D341Med (cell line): Measurements from ENCODE around the gene HPS4.
A peak's percentile ranks its signal among the peaks of the same experiment; 100 is the strongest.

Experiments
- DNase-seq: peaks from one replicate; pipeline ENCODE4 v3.0.0; 2012; ENCODE audit warnings: low spot score

Gene HPS4

DNA sequence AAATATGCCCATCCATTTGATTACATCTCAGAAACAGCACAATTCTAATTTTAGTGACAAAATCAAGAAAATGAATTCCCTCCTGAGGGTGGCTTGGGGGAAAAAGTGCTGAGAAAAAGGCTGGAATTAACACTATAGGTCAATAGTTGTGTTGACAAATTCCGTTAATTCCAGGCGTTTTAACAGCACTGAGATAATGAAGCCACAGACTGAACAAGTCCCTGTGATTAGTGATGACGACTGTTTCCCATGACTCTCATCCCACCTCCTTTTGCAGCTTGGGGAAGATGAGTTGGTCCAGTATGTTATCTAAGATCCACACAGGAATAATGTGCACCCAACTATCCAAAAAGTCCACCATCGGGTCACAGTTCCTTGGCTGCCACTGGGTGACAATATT, 12.9 kb upstream of the HPS4 start:
- DNase-seq = no peak

DNA sequence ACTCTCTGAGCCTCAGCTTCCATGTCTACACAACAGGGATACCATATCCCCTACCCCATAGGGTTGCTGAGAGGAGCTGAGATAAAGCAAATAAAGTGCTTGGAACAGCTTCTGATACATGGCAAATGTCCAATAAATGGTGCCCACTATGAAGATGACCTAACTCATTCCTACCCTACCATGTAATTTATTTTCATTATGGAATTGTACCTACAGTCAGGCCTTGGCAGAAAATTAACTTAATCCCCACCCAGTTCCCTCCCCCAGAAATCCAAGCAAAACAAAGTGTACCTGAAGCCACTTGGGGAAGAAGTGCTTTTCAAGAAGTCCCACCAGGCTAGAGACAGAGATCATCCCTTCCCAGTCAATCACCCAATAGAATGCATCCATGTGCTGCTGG, 10.9 kb upstream of the HPS4 start:
- no peak for DNase-seq

DNA sequence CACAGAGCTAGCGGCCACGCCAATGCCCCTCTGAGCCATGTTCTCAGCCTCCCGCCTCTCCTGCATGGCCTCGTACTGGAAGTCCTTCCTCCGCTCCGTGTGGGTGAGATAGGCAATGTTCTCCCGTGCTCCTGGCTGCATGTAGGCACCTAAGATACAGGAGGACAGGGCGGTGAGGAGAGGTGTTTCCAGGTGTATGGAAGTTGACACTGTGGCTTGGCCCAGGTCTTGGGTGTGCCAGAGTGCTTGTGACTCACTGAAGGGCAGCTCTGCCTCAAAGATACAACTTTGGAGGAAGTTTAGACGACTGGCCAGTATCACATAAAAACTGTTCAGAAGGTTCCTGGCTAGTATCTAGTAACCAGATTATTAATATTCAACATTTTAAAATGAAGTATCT, 8.6 kb upstream of the HPS4 start:
- DNase-seq = no peak

DNA sequence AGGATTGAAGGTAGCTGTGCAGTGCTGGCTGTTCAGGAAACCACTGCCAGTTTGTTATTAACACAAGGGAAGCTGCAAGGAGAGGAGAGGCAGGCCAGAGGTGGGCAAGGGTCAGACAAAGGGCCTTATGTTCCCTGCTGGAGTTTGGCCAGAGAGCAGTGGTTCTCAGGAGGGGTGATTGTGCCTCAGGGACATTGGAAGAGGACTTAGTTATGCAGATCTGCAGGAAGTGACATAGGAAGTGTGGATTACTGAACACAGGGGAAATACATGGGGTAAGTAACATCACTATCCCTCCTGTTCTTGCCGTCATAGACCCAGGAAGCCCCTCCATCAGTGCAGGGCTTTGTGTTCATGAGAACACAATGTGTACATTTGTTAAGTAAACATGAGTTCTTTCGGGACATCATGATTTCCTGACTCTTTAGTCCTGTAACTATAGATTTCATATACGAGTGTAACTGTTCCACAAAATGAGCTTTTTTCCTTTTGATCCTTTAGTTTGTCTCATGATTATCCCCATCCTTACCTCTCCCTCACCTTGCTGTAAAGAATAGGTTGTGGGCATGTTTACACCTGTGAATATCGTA, 6.0 kb upstream of the HPS4 start:
- no peak for DNase-seq

DNA sequence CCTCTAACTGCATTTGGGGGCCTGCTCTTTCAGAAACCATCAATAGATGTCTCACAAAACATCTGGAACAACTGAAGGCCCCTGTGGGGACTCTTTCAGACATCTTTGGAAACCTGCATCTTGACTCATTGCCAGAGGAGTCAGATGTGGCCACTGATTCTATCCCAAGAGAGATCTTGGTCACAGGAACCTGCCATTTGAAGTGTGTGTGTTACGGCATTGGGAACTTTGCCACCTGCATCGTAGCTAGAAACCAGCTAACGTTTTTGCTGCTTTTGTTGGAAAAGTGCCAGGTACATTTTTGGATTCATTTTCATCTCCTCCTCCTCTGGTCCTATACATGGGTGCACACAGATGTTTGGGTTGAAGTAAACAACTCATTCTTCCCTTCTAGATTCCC, 4.4 kb upstream of the HPS4 start:
- DNase-seq = no peak

DNA sequence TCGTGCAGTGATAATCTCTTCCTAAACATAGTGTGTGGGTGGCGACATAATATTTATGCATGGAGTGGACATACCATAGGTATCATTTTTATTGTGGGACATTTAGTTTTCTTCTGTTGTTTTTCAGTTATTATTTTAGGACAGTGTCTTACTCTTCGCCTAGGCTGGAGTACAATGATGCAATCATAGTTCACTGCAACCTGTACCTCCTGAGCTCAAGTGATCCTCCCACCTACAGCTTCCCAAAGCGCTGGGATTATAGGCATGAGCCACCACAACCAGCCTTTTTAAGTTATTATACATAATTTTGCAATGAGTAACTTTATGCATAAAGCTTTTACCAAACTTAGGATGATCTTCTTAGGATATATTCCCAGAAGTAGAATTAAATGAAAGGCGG, 2.8 kb upstream of the HPS4 start:
- no peak for DNase-seq

DNA sequence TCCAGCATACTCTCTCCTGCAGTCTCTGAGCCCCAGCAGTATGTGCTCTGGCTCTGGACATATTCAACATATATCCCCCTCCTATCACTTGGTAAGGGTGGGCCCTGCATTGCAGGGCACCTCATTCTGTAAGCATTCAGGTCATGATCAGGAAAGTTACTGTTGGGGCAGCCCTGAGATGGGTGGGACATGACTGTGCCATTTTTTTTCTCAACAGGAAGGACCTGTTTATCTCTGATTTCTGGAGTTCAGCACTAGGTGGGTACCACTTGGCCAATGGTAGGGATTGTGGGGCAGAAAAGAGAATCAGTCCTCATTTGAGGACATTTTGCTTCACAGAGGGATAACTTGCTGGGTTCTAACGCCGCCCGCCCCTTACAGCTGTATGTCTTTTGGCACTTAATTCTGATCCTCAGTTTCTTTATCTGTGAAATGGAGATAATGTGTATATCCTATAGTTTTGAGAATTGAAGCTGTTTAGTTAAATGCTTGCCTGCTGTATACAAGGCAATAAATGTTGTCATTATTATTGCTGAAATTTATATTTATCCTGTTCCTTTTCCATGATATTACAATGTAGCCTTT, 2.3 kb upstream of the HPS4 start:
- no peak for DNase-seq

DNA sequence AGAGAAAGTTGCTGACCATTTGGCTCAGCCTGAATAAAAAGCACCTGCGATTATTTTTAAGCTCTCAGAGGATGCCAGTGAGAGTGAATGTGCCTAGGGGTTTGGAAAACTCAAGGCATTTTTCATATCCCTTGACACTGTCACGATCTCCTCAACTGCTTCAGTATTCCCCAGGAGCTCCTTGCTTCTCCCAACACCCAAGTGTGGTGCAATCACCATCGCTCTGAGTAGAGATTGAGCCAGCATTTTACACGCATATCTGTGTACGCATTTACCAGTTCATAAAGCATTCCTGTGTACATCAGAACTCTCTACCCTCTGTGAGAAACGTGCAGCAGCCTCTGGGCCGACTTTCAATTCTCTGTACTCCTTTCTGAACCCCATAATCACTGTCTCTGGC, 1.4 kb upstream of the HPS4 start:
- DNase-seq = no peak

DNA sequence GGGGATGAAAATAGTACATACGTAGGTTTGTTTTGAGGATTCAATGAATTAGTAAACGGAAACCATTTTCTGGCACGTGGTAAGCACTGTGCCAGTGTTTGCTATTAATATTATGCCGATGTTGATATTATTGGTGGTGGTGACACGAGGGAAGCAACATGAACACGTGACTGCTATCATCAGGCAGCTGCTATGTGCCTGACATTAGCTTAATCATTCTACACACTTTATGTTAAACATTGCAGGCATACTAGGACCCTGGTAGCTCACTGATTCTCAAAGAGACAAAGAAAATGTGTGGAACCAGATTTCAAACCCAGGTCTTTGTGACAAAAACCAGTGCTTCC, 750 bp upstream of the HPS4 start:
- no peak for DNase-seq

DNA sequence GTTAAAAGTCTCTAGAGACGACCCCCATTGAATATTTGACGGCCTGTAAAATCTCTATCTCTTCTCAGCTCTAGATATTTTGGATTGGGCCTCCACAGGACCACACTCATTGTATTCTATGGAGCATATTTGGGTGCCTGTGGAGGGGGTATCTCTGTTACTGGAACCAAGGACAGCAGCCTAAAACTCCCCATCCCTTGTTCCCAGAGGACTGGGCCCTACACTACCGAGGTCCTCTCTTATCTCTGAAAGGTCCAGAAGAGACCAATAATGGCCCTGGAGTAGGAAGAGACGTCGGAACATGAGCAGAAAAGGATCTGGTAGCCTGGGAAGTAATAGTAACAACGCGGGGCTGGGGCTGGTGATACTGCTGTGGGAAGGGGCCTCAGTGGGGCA, 542 bp downstream of the HPS4 start:
- no peak for DNase-seq

DNA sequence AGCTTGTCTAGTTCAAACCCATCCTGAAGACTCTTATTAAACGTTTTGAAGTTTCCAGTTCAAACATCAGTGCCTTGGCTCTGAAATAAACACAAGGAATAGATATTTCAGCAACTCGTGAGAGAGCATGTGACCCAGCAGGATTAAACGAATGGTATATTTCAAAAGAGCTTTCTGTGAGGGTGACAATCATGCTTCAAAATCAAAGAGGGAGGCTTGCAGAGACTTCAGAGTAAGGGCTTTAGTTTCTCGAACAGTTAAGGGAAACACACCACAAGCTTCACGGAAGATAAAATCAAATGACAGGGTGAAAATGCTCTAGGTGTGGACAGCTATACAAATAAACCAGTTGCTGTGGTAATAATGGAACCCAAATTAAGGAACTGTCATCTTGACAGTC, 1.4 kb downstream of the HPS4 start:
- no peak for DNase-seq

DNA sequence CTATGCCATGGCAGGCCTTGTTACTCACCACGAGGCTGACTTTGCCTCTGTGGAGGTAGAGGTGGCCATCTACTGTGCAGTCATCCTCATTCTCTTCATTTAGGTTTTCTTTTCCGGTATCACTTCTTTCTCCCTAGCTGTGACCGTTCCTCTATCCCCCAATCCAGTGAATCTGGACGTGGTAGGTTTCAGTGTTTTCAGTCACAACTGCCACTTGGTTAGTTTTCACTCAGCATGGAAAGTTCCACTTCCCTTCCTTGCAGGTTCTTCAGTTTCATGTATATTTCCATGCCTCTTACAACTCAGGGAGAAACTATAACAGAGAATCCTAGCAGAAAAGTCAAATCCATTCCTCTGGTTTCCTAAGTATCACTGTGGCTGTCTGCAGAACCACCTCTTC, 1.9 kb downstream of the HPS4 start:
- DNase-seq = no peak

DNA sequence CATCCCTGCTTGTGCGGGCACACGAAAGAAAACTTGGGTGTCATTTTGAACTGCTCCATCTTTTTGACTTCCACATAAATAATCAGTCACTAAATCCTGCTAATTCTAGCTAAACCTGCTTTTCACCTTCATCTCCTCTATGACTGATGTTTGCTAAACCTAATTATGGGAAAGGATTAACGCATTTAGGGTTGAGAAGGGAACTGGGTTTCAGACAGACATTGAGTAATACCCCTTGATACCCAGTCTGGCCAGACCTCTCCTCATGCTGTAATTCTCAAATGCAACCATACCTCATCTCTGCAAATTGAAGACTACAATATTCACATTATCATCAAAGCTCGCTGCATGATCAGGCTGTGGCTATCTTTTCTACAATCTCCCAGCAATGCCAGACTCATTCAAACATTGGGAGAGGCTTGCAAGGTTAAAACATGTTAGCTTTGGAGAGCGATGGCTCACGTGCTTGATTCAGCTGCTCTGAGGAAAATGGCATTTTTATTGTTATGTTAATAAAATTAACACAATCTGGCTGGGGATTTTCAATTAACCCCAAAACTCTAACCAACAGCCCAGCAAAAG, 2.4 kb downstream of the HPS4 start:
- no peak for DNase-seq

DNA sequence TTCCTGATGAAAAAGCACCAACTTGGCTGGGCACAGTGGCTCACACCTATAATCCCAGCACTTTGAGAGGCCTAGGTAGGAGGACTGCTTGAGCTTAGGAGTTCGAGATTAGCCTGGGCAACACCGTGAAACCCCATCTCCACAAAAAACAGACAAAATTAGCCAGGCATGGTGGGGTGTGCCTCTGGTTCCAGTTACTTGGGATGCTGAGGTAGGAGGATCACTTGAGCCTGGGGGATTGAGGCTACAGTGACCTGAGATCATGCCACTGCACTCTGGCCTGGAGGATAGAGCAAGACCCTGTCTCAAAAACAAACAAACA, 3.0 kb downstream of the HPS4 start:
- no peak for DNase-seq

DNA sequence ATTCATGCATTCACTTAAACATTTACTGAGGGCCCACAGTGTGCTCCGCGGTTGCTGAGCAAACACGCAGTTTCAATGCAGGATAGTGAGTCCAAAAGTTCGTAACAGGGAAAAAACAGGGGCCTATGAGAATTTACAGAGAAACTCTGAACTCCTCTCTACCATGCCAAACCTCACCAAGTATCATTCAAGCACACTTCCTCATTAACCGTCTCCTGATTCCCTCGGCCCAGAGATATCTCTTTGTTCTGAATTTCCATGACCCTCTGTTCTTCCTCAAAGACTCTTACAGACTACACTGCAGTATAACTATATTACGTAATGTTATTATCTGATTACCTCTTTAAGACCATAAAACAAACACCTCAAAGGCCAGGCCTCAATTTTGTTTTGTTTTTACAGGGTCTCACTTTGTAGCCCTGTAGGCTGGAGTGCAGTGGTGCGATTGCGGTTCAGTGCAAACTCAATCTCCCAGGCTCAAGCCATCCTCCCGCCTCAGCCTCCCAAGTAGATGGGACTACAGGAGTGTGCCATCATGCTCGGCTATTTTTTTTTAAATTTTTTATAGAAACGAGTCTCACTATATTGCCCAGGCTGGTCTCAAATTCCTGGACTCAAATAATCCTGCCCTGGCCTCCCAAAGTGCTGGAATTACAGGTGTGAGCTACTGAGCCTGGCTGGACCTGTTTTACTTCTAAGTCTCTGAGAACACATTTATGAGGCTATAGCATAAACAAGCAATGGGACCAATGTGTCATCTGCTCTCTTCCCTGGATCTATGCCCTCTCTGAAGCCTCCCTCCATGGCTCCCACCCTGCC, 3.6 kb downstream of the HPS4 start:
- no peak for DNase-seq

DNA sequence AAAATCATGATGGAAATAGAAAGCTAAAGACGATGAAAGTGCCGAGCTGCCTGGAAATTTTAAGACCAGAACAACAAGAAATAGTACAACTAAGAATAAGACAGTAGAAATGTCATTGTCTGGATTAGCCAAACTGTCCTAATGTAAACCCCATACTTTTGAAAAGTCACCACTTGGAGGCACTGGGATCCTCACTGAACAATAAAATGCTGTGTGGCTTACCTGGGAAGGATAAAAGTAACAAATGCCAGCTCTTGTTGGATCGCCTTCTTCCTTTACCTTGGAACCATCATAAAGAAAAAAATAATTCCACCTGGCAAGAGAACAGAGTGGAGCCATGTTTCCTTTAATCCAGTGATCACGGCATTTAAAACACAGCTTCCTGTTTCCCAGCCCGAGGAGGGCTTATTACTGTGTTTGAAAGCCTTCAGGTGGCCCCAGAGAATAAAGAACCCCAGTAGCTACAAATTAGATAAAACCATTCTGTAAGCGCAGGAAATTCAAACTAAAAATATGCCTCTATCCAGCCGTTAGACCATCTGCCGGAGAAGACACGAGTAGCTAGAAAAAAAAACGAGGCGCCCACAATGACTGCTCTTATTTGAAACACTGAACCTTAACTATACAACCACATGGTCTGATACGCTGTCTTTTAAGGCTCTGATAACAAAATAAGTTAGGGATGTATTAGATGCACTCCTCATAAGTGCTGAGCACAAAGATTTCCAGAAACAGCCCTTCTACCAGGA, 4.4 kb downstream of the HPS4 start:
- DNase-seq = no peak

DNA sequence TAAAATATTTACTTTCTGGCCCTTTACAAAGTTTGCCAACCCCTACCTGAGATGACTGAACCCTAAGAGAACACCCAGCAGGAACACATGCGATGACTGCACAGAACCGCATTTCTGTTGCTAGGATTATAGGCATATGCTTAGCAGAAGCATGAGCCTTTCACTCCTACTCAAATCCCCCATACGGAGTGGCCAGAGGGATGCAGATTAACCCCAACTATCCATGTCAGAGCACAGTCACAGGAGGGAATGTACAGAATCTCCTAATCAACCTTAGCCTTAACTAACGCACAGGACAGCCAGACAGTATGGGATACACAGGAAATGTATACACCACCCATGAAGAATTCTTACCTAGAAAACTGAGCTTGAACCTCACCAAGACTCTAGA, 6.2 kb downstream of the HPS4 start:
- DNase-seq = no peak

DNA sequence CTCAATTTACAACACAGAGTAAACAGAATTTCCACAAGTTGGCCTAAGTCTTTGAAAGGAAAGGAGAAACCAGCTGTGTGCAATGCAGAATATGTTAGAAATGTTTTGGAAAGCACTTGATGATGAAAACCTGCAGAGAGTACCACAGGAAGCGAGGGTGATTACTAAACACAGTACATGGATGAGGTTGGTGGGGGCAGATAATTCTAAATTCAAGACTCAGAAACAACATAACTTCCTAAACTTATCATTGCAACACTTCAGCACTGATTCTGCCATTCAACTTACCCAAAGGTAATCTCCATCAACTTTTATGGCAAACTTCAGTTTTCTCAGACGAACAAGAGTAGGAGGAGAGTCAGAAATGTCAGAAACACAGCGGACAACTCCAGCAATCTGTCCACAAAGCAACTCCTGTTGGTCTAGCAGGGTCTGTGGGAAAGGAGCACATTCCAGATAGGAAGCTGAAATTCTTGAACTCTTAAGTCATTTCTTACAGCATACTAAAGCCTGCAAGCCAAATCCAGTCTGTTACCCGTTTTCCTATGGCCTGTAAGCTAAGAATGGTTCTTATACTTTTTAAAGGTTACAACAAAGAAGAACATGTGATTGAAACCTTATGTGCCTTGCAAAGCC, 6.8 kb downstream of the HPS4 start:
- no peak for DNase-seq

DNA sequence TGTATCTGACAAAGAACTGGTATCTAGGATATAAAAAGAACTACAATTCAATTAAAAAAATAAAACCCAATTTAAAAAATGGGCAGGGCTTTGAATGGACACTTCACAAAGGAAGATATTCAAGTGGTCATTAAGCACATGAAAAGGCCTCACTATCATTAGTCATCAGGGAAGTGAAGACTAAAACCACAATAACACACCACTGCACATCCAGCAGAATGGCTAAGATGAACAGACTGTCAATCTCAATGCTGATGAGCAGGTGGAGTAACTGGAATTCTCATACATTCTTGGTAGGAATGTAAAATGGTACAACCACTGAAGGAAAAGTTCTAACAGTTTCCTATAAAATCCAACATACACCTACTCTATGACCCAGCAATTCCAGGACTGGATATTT, 8.9 kb downstream of the HPS4 start:
- DNase-seq = no peak

DNA sequence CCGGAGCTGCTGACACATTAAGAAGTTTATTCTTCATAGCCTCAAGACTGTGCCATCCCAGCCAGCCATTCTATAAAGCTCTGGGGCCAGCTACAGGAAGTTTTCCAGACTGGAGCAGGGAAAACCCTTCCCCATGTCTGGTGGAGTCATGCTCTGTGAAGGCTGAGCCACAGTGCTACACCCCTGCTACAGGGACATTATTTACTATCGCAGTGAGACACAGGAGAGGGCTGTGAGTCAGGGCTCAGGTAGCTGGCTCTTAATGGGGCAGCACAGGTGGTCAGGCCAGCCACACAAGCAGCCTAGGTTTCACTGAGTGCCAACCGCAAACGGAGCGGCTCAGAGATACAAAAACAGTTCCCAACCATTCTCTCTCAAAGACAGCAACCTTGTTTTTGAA, 12.1 kb downstream of the HPS4 start:
- no peak for DNase-seq

DNA sequence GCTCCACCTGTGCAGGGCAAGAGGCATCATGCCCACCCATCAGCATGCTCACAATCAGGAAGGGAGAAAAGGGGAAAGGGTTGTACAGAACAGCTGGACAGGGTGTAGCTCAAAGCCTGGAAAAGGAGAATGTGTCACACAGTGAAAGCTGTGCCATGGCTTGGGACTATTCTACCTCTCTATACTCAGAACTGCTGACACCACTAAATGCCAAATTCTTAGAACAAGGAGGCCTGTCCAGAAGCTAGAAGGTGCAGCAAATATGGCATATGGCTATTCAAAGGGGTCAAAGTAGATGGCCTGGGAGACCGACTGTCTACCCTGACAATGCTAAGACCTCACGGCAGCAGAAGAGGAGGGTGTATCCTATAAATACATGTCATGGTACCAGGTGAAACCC, 12.8 kb downstream of the HPS4 start:
- DNase-seq = no peak

DNA sequence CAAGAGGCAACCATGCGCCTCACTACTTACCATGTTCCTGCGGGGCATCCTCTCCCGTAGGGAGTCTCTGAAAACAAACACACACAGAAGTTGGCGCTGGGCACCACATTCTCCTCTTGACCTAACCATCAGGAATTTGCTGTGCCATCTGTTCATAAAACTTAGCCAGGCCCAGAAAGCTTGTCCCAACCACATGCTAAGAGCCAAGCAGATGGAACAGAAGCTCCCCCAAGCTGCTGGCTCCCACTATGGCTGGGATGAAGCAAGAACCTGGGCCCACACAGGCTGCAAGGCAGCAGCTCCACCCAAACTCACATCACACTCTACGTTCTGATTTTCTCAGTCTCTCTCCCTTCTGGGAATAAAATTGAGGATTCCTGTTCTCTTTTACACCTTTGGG, 17.4 kb downstream of the HPS4 start:
- peak; percentile 58 for DNase-seq

DNA sequence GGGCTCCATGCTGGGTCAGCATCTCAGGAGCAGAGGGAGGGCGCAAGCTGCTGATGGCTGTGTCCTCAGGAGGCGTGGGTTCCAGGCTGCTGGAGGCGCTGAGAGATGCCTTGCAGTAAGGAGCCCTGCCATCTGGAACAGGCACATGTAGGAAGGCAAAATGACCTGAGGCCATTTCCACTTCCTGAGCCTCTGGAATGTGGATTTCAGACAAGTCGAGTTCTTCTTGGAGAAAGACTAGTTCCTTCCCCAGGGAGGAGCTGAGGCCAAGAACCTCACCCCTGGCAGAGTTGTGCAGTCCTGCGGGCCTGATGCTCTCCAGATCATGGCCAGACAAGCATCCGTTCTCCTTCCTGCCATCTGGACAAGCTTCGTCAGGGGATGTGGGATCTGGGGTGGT, 19.3 kb downstream of the HPS4 start:
- DNase-seq = no peak
